Embryonic facial prominence (tissue), 1 donor: Measurements from ENCODE around the gene SUB1.
"Not testable (repeated sequence)": the region's sequence is repeated elsewhere in the genome, so short reads cannot be mapped to it uniquely, and the experiment has no call there.

Source experiments
- DNase-seq: peaks from one replicate; pipeline ENCODE4 v3.0.0-alpha.2; 2016; ENCODE audit errors: extremely low spot score

Gene SUB1

GRCh38 chr5:32600054-32600622 lies 14.8 kb downstream of the SUB1 start:
- DNase-seq: no peak

- no peak for DNase-seq
Measured at GRCh38 chr5:32601623-32602295, 16.4 kb downstream of the SUB1 start.

- no peak for DNase-seq
Measured at GRCh38 chr5:32602906-32603305, 17.5 kb downstream of the SUB1 start.

- no peak for DNase-seq
Measured at GRCh38 chr5:32604800-32605765, 19.7 kb downstream of the SUB1 start.

GRCh38 chr5:32605766-32606152 lies 20.4 kb downstream of the SUB1 start:
- no peak for DNase-seq

- no peak for DNase-seq
Measured at GRCh38 chr5:32612134-32612888, 27.0 kb downstream of the SUB1 start.

- peak; percentile 34 for DNase-seq
Measured at GRCh38 chr5:32613050-32613672, 27.8 kb downstream of the SUB1 start.

GRCh38 chr5:32615236-32615635 lies 29.9 kb downstream of the SUB1 start:
- no peak for DNase-seq

GRCh38 chr5:32618962-32619361 lies 33.6 kb downstream of the SUB1 start:
- no peak for DNase-seq

- DNase-seq: no peak
Measured at GRCh38 chr5:32621256-32621655, 35.9 kb downstream of the SUB1 start.

GRCh38 chr5:32625106-32625505 lies 39.7 kb downstream of the SUB1 start:
- DNase-seq: no peak

- DNase-seq: no peak
Measured at GRCh38 chr5:32625547-32625946, 40.2 kb downstream of the SUB1 start.

GRCh38 chr5:32627219-32627870 lies 42.0 kb downstream of the SUB1 start:
- no peak for DNase-seq

GRCh38 chr5:32628049-32628844 lies 42.9 kb downstream of the SUB1 start:
- no peak for DNase-seq

- DNase-seq: no peak
Measured at GRCh38 chr5:32630867-32631491, 45.6 kb downstream of the SUB1 start.

- not testable (repeated sequence) for DNase-seq
Measured at GRCh38 chr5:32633017-32633416, 47.7 kb downstream of the SUB1 start.

- DNase-seq: no peak
Measured at GRCh38 chr5:32638309-32638708, 53.0 kb downstream of the SUB1 start.

GRCh38 chr5:32639943-32640342 lies 54.6 kb downstream of the SUB1 start:
- no peak for DNase-seq

GRCh38 chr5:32642276-32643002 lies 57.1 kb downstream of the SUB1 start:
- no peak for DNase-seq
